ENCODE measurements around the gene ZNF3.

DNA sequence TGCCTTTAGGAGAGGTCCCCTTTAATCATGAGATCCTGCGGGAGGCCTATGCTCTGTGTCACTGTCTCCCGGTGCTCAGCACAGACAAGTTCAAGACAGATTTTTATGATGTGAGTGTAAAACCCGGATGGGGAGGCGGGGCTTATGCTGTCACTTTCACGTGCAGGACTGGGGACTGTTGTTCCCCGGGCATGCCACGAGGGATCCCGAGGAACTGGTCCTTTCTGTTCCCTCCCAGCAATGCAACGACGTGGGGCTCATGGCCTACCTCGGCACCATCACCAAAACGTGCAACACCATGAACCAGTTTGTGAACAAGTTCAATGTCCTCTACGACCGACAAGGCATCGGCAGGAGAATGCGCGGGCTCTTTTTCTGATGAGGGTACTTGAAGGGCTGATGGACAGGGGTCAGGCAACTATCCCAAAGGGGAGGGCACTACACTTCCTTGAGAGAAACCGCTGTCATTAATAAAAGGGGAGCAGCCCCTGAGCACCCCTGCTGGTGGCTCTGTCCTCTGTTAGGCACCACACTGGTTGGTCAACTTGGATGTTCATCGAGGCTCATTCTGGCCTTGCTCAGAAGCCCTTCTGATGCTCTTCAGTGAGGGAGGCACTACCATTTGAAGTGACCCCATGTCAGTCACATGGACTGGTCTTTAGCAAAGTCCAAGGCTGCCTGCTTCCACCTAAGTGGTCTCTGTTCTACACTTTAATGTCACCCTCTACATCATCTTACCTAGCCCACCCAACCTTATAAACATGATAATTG, 10.1 kb upstream of the ZNF3 start:
- TF ChIP-seq POLR2A (IDR thresholded peaks at IDR 0.05) (no peak), CTCF (IDR thresholded peaks at IDR 0.05) (no peak), POLR2AphosphoS5 (IDR thresholded peaks at IDR 0.05) (no peak)

All from prostate gland (tissue), 2 donors.